HG02678 (cell line): ENCODE results near the gene LTBR.

ENCODE experiments used
- ATAC-seq: cut with Tn5 transposase; IDR thresholded peaks from one replicate; pipeline ENCODE4 v1.9.1; 2021; ENCODE audit warnings: mild to moderate bottlenecking, moderate library complexity; ENCODE audit not compliant: unreplicated experiment

LTBR gene

GRCh38 chr12:6346235-6346832, 37.6 kb upstream of the LTBR start:
- ATAC-seq: no peak

- no peak for ATAC-seq
Observed at GRCh38 chr12:6346942-6347341, 37.0 kb upstream of the LTBR start.

GRCh38 chr12:6347367-6348338, 36.3 kb upstream of the LTBR start:
- no peak for ATAC-seq

- ATAC-seq: no peak
Observed at GRCh38 chr12:6351622-6352021, 32.3 kb upstream of the LTBR start.

GRCh38 chr12:6352193-6353173, 31.5 kb upstream of the LTBR start:
- ATAC-seq: no peak

GRCh38 chr12:6354495-6355393, 29.2 kb upstream of the LTBR start:
- ATAC-seq: no peak

GRCh38 chr12:6355491-6356373, 28.2 kb upstream of the LTBR start:
- no peak for ATAC-seq

- ATAC-seq: no peak
Observed at GRCh38 chr12:6356374-6356820, 27.6 kb upstream of the LTBR start.

GRCh38 chr12:6358881-6359280, 25.1 kb upstream of the LTBR start:
- no peak for ATAC-seq

- ATAC-seq: no peak
Observed at GRCh38 chr12:6360080-6360571, 23.8 kb upstream of the LTBR start.

GRCh38 chr12:6360578-6361490, 23.1 kb upstream of the LTBR start:
- no peak for ATAC-seq

GRCh38 chr12:6361834-6362233, 22.1 kb upstream of the LTBR start:
- no peak for ATAC-seq

- no peak for ATAC-seq
Observed at GRCh38 chr12:6362403-6362802, 21.6 kb upstream of the LTBR start.

GRCh38 chr12:6363010-6363329, 21.0 kb upstream of the LTBR start:
- ATAC-seq: no peak

- ATAC-seq: no peak
Observed at GRCh38 chr12:6363330-6364043, 20.5 kb upstream of the LTBR start.

- ATAC-seq: no peak
Observed at GRCh38 chr12:6364044-6364374, 20.0 kb upstream of the LTBR start.
